ENCODE data around the gene AGAP5.

The AGAP5 gene

GRCh38 chr10:73646598-73647041 is 51.3 kb downstream of the AGAP5 start:
- Histone ChIP-seq H3K4me1 (ENCODE audit: control insufficient read depth, low read length) (peaks cover 34% of the 10 kb centered on the region), H3K9me2 (replicated peaks; ENCODE audit: control insufficient read depth, low read length) (no peaks in the 10 kb centered on the region), H3K27ac (ENCODE audit: low read depth, low read length) (no peak overlapping the region), H3K9me3 (ENCODE audit: control insufficient read depth, insufficient read depth, low read length) (no peaks in the 10 kb centered on the region), H4K20me1 (ENCODE audit: control insufficient read depth, insufficient read depth, low read depth, low read length) (no peaks in the 10 kb centered on the region), H3K79me2 (ENCODE audit: control insufficient read depth, low read length) (no peaks in the 10 kb centered on the region), H3K27me3 (ENCODE audit: control insufficient read depth, low read length) (no peaks in the 10 kb centered on the region), H3K4me3 (ENCODE audit: low read length) (no peak overlapping the region), H3K36me3 (ENCODE audit: control insufficient read depth, low read length) (no peaks in the 10 kb centered on the region), H3K4me2 (ENCODE audit: low read length) (no peak overlapping the region), H3F3A (ENCODE audit: control insufficient read depth, insufficient read depth) (no peaks in the 10 kb centered on the region)
- TF ChIP-seq CTCF (IDR thresholded peaks at IDR 0.05; ENCODE audit: low read depth, low read length, poor library complexity, severe bottlenecking) (no peak), EZH2phosphoT487 (IDR thresholded peaks at IDR 0.05; ENCODE audit: borderline replicate concordance, low read length) (no peak)

GRCh38 chr10:73645251-73645650 is 52.7 kb downstream of the AGAP5 start:
- Histone ChIP-seq H3K27me3 (ENCODE audit: control insufficient read depth, low read length) (peaks cover 6% of the 10 kb centered on the region; the same call in 1 of the 2 replicates), H3K4me3 (ENCODE audit: low read length) (no peak overlapping the region), H3K4me1 (ENCODE audit: control insufficient read depth, low read length) (peaks cover 25% of the 10 kb centered on the region), H4K20me1 (ENCODE audit: control insufficient read depth, insufficient read depth, low read depth, low read length) (no peaks in the 10 kb centered on the region), H3K9me2 (replicated peaks; ENCODE audit: control insufficient read depth, low read length) (no peaks in the 10 kb centered on the region), H3F3A (ENCODE audit: control insufficient read depth, insufficient read depth) (no peaks in the 10 kb centered on the region), H3K36me3 (ENCODE audit: control insufficient read depth, low read length) (no peaks in the 10 kb centered on the region), H3K4me2 (ENCODE audit: low read length) (no peak overlapping the region), H3K79me2 (ENCODE audit: control insufficient read depth, low read length) (no peaks in the 10 kb centered on the region), H3K27ac (ENCODE audit: low read depth, low read length) (no peak overlapping the region), H3K9me3 (ENCODE audit: control insufficient read depth, insufficient read depth, low read length) (no peaks in the 10 kb centered on the region)
- TF ChIP-seq CTCF (IDR thresholded peaks at IDR 0.05; ENCODE audit: low read depth, low read length, poor library complexity, severe bottlenecking) (no peak), EZH2phosphoT487 (IDR thresholded peaks at IDR 0.05; ENCODE audit: borderline replicate concordance, low read length) (no peak)

- H3K4me1 ChIP-seq (ENCODE audit: control insufficient read depth, low read length) = peaks cover 22% of the 10 kb centered on the region
- H3F3A ChIP-seq (ENCODE audit: control insufficient read depth, insufficient read depth) = no peaks in the 10 kb centered on the region
- H3K9me2 ChIP-seq (replicated peaks; ENCODE audit: control insufficient read depth, low read length) = no peaks in the 10 kb centered on the region
- H3K4me3 ChIP-seq (ENCODE audit: low read length) = no peak overlapping the region
- no peaks in the 10 kb centered on the region for H3K9me3 ChIP-seq (ENCODE audit: control insufficient read depth, insufficient read depth, low read length)
- no peaks in the 10 kb centered on the region for H4K20me1 ChIP-seq (ENCODE audit: control insufficient read depth, insufficient read depth, low read depth, low read length)
- H3K27ac ChIP-seq (ENCODE audit: low read depth, low read length) = no peak overlapping the region
- H3K4me2 ChIP-seq (ENCODE audit: low read length) = no peak overlapping the region
- peaks cover 6% of the 10 kb centered on the region; the same call in 1 of the 2 replicates for H3K27me3 ChIP-seq (ENCODE audit: control insufficient read depth, low read length)
- no peak for TF ChIP-seq EZH2phosphoT487 (IDR thresholded peaks at IDR 0.05; ENCODE audit: borderline replicate concordance, low read length)
- no peak for TF ChIP-seq CTCF (IDR thresholded peaks at IDR 0.05; ENCODE audit: low read depth, low read length, poor library complexity, severe bottlenecking)
- H3K36me3 ChIP-seq (ENCODE audit: control insufficient read depth, low read length) = no peaks in the 10 kb centered on the region
- H3K79me2 ChIP-seq (ENCODE audit: control insufficient read depth, low read length) = no peaks in the 10 kb centered on the region
These were observed 53.1 kb downstream of the AGAP5 start for GRCh38 chr10:73644767-73645166.

All from DOHH2 (cell line).